ENCODE measurements around the gene ADNP2.

The ADNP2 gene

DNA sequence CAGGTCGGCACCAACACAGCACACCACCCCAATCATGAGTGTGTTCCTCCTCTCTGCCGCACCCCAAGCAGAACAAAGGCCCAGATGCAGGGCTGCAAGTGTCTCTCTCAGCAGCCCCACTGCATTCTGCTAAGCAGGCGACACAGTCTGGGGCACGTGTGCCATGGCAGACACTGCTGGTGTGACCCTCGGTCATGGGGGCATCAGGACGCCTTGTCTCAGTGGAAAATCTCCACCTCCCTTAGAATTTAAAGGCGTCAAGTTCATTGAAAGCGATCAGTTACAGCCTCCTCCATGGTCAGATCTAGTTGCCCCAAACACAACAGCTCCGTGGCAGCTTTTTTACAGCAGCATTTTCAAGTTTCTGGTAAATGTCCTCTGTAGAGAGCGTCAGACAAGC lies 57.2 kb downstream of the ADNP2 start:
- in situ Hi-C loops (cut with MboI; ENCODE audit: low sequenced_read_pairs, unreplicated experiment): no loop called here
- TF ChIP-seq, protein P1, sequence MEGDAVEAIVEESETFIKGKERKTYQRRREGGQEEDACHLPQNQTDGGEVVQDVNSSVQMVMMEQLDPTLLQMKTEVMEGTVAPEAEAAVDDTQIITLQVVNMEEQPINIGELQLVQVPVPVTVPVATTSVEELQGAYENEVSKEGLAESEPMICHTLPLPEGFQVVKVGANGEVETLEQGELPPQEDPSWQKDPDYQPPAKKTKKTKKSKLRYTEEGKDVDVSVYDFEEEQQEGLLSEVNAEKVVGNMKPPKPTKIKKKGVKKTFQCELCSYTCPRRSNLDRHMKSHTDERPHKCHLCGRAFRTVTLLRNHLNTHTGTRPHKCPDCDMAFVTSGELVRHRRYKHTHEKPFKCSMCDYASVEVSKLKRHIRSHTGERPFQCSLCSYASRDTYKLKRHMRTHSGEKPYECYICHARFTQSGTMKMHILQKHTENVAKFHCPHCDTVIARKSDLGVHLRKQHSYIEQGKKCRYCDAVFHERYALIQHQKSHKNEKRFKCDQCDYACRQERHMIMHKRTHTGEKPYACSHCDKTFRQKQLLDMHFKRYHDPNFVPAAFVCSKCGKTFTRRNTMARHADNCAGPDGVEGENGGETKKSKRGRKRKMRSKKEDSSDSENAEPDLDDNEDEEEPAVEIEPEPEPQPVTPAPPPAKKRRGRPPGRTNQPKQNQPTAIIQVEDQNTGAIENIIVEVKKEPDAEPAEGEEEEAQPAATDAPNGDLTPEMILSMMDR (IDR thresholded peaks at IDR 0.05; ENCODE audit: borderline replicate concordance, control extremely low read depth, extremely low read depth, insufficient read depth, missing control alignments): no peak
- DNase-seq (ENCODE audit: low spot score): no peak

DNA sequence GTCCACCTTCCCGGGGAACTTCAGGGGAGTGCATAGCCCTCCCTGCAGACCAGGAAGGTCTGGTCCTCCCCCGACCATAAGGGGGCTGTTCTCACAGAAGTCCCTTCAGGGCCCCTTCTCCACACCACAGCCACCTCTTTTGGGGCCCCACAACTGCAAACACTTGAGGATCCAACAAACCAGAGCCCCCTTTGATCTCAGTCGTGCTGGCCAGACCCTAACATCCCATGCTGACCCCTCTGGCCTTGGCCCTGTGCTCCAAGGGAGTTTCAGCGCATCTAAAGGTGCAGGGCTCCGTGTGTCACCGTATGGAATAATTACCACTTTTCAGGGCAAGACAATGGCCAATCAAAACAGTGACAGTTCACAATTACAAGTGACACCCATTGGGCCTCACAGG lies 57.7 kb downstream of the ADNP2 start:
- no peak for DNase-seq (ENCODE audit: low spot score)
- in situ Hi-C loops (cut with MboI; ENCODE audit: low sequenced_read_pairs, unreplicated experiment): no loop called here

DNA sequence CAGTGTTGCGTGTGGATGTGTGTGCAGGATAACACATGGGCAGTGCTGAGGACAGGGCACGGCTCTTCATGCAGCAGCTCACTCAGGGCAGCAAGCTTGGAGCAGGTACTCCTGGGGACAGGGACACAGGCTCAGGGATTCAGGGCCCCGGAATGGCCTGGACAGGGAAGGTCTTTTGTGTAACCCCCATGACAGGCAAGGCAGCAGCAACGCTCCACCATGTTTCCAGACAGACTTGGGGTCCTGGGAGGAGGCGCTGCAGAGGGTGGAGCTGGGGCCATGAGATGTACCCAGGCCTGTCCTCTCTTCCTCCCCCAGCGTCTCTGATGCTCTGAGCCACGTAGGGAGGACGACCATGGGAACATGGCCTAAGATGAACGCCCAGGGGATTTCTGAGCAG lies 58.3 kb downstream of the ADNP2 start:
- in situ Hi-C loops (cut with MboI; ENCODE audit: low sequenced_read_pairs, unreplicated experiment): no loop called here
- TF ChIP-seq, protein P1 (IDR thresholded peaks at IDR 0.05; ENCODE audit: borderline replicate concordance, control extremely low read depth, extremely low read depth, insufficient read depth, missing control alignments): no peak
- DNase-seq (ENCODE audit: low spot score): no peak

More for the DNA sequence above, 57.7 kb downstream of the ADNP2 start:
- TF ChIP-seq, protein P1 (IDR thresholded peaks at IDR 0.05; ENCODE audit: borderline replicate concordance, control extremely low read depth, extremely low read depth, insufficient read depth, missing control alignments): no peak

- in situ Hi-C loops (cut with MboI; ENCODE audit: low sequenced_read_pairs, unreplicated experiment): no loop called here
- DNase-seq (ENCODE audit: low spot score): no peak
- TF ChIP-seq, protein P1 (IDR thresholded peaks at IDR 0.05; ENCODE audit: borderline replicate concordance, control extremely low read depth, extremely low read depth, insufficient read depth, missing control alignments): no peak
Measured at GRCh38 chr18:80167931-80168330, 58.9 kb downstream of the ADNP2 start.

DNA sequence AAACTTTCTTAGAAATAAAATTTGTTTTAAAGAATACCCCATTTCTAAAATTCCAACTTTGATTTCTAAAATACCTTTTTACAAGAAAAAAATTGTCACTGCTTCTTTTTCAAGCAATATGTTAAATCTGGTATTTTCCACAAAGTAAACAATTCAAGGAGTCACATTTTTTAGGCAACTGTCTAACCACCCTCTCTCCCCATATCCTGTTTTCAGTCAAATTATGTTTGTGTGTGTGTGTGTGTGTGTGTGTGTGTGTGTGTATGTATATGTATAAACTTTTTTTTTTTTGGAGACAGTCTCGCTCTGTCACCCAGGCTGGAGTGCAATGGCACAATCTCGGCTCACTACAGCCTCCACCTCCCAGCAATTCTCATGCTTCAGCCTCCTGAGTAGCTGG lies 59.3 kb downstream of the ADNP2 start:
- no peak for DNase-seq (ENCODE audit: low spot score)
- in situ Hi-C loops (cut with MboI; ENCODE audit: low sequenced_read_pairs, unreplicated experiment): no loop called here
- TF ChIP-seq, protein P1 (IDR thresholded peaks at IDR 0.05; ENCODE audit: borderline replicate concordance, control extremely low read depth, extremely low read depth, insufficient read depth, missing control alignments): no peak

GRCh38 chr18:80168982-80169381 lies 59.9 kb downstream of the ADNP2 start:
- TF ChIP-seq, protein P1 (IDR thresholded peaks at IDR 0.05; ENCODE audit: borderline replicate concordance, control extremely low read depth, extremely low read depth, insufficient read depth, missing control alignments): no peak
- DNase-seq (ENCODE audit: low spot score): no peak
- in situ Hi-C loops (cut with MboI; ENCODE audit: low sequenced_read_pairs, unreplicated experiment): no loop called here

GRCh38 chr18:80169607-80170006 lies 60.5 kb downstream of the ADNP2 start:
- DNase-seq (ENCODE audit: low spot score): no peak
- TF ChIP-seq, protein P1 (IDR thresholded peaks at IDR 0.05; ENCODE audit: borderline replicate concordance, control extremely low read depth, extremely low read depth, insufficient read depth, missing control alignments): no peak
- in situ Hi-C loops (cut with MboI; ENCODE audit: low sequenced_read_pairs, unreplicated experiment): no loop called here
